Breast epithelium (tissue), 3 donors: ENCODE results near the gene PWWP2B.

Experiments used
- POLR2A ChIP-seq: fragments of 450-650 bp; IDR thresholded peaks from one replicate; pipeline ENCODE4 v1.6.1; 2016; ENCODE audit warnings: antibody characterized with exemption, mild to moderate bottlenecking, moderate library complexity
- TF ChIP-seq, protein P1 (sequence below), 3 donors: fragments of 450-650 bp; IDR thresholded peaks; one replicate each; pipeline ENCODE4 v1.5.1; 2016 to 2017; ENCODE audit warnings: antibody characterized with exemption in 3 of 3, mild to moderate bottlenecking in 3 of 3, moderate library complexity in 3 of 3

DNA sequence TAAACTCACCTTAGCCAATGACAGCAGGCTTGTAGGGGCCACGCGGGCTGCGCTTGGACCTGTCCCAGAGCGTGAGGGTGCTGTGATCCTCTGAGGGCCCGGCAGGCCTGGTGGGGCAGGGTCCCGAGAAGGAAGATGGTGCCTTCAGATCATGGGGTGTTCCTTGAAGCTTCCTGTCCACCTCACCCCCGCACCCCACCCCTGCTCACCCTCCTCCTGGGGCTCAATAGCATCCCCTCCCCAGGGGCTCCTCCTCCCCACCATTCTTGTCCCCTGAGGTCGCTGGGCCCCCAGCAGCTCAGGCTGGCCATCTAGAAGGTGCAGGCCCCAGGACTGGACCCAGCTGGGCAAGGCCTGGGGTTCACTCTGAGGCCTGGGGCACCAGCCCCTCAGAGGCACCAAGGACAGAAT, 33.9 kb downstream of the PWWP2B start:
- TF ChIP-seq, protein P1, sequence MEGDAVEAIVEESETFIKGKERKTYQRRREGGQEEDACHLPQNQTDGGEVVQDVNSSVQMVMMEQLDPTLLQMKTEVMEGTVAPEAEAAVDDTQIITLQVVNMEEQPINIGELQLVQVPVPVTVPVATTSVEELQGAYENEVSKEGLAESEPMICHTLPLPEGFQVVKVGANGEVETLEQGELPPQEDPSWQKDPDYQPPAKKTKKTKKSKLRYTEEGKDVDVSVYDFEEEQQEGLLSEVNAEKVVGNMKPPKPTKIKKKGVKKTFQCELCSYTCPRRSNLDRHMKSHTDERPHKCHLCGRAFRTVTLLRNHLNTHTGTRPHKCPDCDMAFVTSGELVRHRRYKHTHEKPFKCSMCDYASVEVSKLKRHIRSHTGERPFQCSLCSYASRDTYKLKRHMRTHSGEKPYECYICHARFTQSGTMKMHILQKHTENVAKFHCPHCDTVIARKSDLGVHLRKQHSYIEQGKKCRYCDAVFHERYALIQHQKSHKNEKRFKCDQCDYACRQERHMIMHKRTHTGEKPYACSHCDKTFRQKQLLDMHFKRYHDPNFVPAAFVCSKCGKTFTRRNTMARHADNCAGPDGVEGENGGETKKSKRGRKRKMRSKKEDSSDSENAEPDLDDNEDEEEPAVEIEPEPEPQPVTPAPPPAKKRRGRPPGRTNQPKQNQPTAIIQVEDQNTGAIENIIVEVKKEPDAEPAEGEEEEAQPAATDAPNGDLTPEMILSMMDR (IDR thresholded peaks at IDR 0.05): no peak
- TF ChIP-seq POLR2A: no peak
